Omental fat pad (tissue), 4 donors: ENCODE results near the gene FYB1. TPM values are rescaled to one million over a fixed set of nuclear protein-coding genes. Genes with fewer than 3 reads are reported as not detected.

Experiments
- ATAC-seq: fragments of 150-250 bp; one replicate; pipeline ENCODE4 v1.9.1; 2016; ENCODE audit warnings: mild to moderate bottlenecking, moderate library complexity; ENCODE audit not compliant: low FRiP score
- DNase-seq: peaks from one replicate; pipeline ENCODE4 v3.0.0-alpha.2; 2019; ENCODE audit warnings: low spot score
- total RNA-seq, 4 donors: library from RNA; depleted of rRNA; stranded (reverse); fragments of >200 nt; gene quantifications; one replicate each; pipeline ENCODE4 v1.1.0, GENCODE V29; 2016
- TF ChIP-seq, protein P1 (sequence below), 3 donors: fragments of 450-650 bp; IDR thresholded peaks; one replicate each; pipeline ENCODE4 v1.5.1; 2016 to 2017; ENCODE audit warnings: antibody characterized with exemption in 3 of 3, mild to moderate bottlenecking in 3 of 3, moderate library complexity in 2 of 3

The FYB1 gene
- total RNA-seq, 4 donors from 2014 or later: 13.2 to 46.2 (median 22.6) TPM

GRCh38 chr5:39115644-39116343, 103.6 kb downstream of the FYB1 start:
- TF ChIP-seq, protein P1, sequence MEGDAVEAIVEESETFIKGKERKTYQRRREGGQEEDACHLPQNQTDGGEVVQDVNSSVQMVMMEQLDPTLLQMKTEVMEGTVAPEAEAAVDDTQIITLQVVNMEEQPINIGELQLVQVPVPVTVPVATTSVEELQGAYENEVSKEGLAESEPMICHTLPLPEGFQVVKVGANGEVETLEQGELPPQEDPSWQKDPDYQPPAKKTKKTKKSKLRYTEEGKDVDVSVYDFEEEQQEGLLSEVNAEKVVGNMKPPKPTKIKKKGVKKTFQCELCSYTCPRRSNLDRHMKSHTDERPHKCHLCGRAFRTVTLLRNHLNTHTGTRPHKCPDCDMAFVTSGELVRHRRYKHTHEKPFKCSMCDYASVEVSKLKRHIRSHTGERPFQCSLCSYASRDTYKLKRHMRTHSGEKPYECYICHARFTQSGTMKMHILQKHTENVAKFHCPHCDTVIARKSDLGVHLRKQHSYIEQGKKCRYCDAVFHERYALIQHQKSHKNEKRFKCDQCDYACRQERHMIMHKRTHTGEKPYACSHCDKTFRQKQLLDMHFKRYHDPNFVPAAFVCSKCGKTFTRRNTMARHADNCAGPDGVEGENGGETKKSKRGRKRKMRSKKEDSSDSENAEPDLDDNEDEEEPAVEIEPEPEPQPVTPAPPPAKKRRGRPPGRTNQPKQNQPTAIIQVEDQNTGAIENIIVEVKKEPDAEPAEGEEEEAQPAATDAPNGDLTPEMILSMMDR (IDR thresholded peaks at IDR 0.05): no peak
- DNase-seq (no peak), ATAC-seq (no peak)

DNA sequence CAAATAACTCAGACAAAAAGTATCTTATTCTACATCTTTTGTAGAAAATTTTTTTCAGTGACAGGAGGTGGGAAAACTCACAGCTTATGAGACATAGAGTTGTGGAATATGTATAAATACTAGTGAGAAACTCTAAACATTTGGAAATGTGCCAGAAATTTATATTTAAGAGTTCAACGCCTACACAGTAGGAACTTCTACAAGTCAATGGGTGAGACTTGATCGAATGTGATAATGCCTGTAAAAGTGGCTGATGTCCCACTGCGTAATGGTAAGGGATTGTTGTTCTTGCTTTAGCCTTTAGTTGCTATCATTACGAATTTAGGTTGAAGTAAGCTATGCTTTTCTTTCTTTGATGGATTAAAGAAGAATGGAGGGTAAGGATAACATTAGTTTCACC, 105.2 kb downstream of the FYB1 start:
- ATAC-seq: no peak

DNA sequence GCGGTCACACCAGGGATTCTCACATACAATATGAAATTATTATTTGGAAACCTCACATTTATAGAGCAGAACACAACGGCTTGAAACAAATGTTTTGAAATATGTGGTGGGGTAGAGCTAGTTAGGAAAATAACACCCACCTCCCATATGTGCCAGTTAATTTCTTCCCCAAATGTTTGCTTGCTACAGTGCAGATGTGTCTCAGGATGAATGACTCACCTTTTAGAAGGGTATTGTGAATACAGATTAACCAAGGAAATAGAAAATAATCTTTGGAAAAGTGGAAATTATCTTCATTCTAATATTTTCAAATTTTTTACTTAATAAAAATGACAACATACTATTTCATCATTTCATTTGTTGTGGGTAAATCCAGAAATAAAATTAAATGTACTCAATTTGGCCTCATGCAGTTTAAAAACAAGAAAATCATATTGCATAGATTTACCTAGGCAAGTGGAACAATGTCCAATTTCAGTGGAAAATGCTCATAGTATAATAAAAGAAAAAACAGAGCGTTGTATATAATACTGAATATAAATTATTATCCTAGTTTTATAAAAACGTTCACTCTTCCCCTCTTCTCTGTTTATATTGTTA, 105.9 kb downstream of the FYB1 start:
- TF ChIP-seq, protein P1 (IDR thresholded peaks at IDR 0.05): no peak
- DNase-seq: no peak
- ATAC-seq: no peak

More for the DNA sequence above, 105.2 kb downstream of the FYB1 start:
- no peak for DNase-seq
- TF ChIP-seq, protein P1 (IDR thresholded peaks at IDR 0.05): no peak

- no peak for DNase-seq
- no peak for ATAC-seq
- TF ChIP-seq, protein P1 (IDR thresholded peaks at IDR 0.05): no peak
Observed at GRCh38 chr5:39109606-39110005, 109.8 kb downstream of the FYB1 start.

DNA sequence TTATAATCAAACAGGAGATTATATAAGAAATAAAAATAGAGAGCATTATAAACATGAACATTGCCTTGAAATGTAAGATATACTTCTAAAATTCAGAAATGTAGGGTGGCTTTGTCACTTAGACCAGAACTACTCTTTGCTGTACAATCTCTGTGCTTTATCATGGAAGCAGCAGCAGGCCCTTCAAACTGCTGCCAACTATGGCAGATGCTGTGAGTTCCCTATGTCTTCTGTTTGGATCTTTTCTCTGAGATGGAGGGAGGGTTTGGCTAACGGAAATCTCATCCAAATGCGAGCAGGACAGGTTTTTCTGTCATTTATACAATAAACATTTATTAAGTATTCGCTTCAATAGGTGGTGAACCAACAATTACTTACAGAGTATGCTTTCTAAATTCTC, 110.4 kb downstream of the FYB1 start:
- ATAC-seq: no peak
- no peak for DNase-seq
- TF ChIP-seq, protein P1 (IDR thresholded peaks at IDR 0.05): no peak

DNA sequence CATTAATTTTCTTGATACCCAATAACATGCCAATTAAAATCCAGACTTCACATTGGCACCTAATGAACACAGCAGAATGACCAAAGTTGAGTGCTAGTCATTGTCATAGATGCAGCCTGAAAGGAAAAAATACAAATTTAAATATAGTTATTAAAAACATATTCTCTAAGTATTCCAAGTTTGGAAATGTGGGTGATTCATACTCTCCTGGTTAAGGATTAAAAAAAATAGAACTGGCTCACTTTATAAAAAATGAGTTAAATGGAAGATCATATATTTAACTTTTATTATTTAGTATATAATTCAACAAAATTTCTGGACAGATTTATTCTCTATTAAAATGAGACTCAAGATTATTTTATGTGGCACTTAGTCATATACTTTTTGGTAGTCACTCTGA, 112.0 kb downstream of the FYB1 start:
- TF ChIP-seq, protein P1 (IDR thresholded peaks at IDR 0.05): no peak
- no peak for ATAC-seq
- DNase-seq: no peak

GRCh38 chr5:39106322-39106721, 113.0 kb downstream of the FYB1 start:
- no peak for DNase-seq
- no peak for ATAC-seq
- TF ChIP-seq, protein P1 (IDR thresholded peaks at IDR 0.05): no peak
